Activated naive CD4-positive, alpha-beta T cell treated with anti-CD3 and anti-CD28 coated beads, Interleukin-2, amount 50 U/mL, for 24 hours (primary cell): ENCODE measurements around the gene HJURP.
"Not testable (repeated sequence)": the region's sequence is repeated elsewhere in the genome, so short reads cannot be mapped to it uniquely, and the experiment has no call there.

Experiments used
- H3K27ac Mint-ChIP-seq: one replicate; pipeline ENCODE4 v1.8.0; 2021; ENCODE audit warnings: mild to moderate bottlenecking, mixed read lengths
- H3K27me3 Mint-ChIP-seq: one replicate; pipeline ENCODE4 v1.8.0; 2021; ENCODE audit warnings: mixed read lengths
- H3K36me3 Mint-ChIP-seq: one replicate; pipeline ENCODE4 v1.8.0; 2021; ENCODE audit warnings: mixed read lengths
- H3K4me1 Mint-ChIP-seq: one replicate; pipeline ENCODE4 v1.8.0; 2021; ENCODE audit warnings: mixed read lengths
- H3K4me3 Mint-ChIP-seq: one replicate; pipeline ENCODE4 v1.8.0; 2021; ENCODE audit warnings: mild to moderate bottlenecking, mixed read lengths
- H3K9me3 Mint-ChIP-seq: one replicate; pipeline ENCODE4 v1.8.0; 2021; ENCODE audit warnings: mixed read lengths

The HJURP gene, protein sequence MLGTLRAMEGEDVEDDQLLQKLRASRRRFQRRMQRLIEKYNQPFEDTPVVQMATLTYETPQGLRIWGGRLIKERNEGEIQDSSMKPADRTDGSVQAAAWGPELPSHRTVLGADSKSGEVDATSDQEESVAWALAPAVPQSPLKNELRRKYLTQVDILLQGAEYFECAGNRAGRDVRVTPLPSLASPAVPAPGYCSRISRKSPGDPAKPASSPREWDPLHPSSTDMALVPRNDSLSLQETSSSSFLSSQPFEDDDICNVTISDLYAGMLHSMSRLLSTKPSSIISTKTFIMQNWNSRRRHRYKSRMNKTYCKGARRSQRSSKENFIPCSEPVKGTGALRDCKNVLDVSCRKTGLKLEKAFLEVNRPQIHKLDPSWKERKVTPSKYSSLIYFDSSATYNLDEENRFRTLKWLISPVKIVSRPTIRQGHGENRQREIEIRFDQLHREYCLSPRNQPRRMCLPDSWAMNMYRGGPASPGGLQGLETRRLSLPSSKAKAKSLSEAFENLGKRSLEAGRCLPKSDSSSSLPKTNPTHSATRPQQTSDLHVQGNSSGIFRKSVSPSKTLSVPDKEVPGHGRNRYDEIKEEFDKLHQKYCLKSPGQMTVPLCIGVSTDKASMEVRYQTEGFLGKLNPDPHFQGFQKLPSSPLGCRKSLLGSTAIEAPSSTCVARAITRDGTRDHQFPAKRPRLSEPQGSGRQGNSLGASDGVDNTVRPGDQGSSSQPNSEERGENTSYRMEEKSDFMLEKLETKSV

DNA sequence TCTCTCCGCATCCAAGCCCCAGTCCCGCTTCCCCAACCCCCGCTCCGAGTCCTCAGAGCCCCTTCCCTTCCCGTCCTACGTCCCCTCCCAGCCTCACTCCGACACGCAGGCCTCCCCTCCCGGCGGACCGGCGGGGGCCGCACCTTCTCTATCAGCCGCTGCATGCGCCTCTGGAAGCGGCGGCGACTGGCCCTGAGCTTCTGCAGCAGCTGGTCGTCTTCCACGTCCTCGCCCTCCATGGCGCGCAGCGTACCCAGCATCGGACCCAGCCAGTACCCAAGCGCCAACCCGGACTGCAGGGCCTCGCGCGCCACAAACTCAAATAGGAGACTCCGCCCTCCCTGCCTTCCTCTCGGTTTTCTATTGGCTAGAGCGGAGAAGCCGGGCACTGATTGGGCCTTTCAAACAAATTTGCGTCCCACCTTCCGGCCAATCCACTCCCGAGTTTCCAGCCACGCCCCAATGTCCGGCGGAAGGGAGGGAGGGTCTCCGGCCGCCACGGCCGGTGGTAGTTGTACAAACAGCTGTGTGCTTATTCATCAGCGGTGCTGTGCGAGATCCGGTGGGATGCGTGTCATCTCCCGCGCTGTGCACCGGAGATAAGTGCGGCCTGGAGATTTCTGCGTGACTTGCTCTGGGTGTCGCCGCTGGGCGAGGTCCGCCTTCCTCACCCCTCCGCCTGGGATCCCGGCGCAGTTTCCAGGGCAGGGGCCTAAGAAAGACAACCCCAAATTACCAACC, at the start of gene HJURP:
Gene HJURP (minus strand): TSS at position 295 of the 741 bp plus-strand sequence. CDS start 35 bp downstream, at position 260.
- peaks cover 3% of the 10 kb centered on the region for H3K27me3 Mint-ChIP-seq
- H3K4me3 Mint-ChIP-seq: peak within 1 kb of the TSS; percentile 95
- H3K4me1 Mint-ChIP-seq: peaks cover 17% of the 10 kb centered on the region
- no peaks in the 10 kb centered on the region for H3K36me3 Mint-ChIP-seq
- no peaks in the 10 kb centered on the region for H3K9me3 Mint-ChIP-seq
- H3K27ac Mint-ChIP-seq: peak within 1 kb of the TSS; percentile 24

- Mint-ChIP-seq H3K9me3 (no peaks in the 10 kb centered on the region), H3K36me3 (peaks cover 2% of the 10 kb centered on the region), H3K4me1 (peaks cover 19% of the 10 kb centered on the region), H3K27me3 (peaks cover 5% of the 10 kb centered on the region), H3K4me3 (no peak overlapping the region), H3K27ac (no peak overlapping the region)
Measured at GRCh38 chr2:233901884-233902283, 47.5 kb upstream of the HJURP start.

GRCh38 chr2:233901367-233901766, 47.0 kb upstream of the HJURP start:
- Mint-ChIP-seq H3K4me1 (peaks cover 19% of the 10 kb centered on the region), H3K4me3 (no peak overlapping the region), H3K27me3 (peaks cover 4% of the 10 kb centered on the region), H3K36me3 (peaks cover 2% of the 10 kb centered on the region), H3K9me3 (no peaks in the 10 kb centered on the region), H3K27ac (no peak overlapping the region)

DNA sequence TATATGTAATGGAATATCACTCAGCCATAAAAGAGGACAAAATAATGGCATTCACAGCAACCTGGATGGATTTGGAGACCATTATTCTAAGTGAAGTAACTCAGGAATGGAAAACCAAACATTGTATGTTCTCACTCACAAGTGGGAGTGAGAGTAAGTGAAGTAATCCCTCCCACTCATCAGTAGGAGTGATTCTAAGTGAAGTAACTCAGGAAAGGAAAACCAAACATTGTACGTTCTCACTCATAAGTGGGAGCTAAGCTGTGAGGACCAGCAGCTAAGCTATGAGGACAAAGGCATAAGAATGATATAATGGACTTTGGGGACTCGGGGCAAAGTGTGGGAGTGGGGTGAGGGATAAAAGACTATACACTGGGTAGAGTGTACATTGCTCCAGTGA, 41.9 kb upstream of the HJURP start:
- not testable (repeated sequence) for H3K27me3 Mint-ChIP-seq, H3K9me3 Mint-ChIP-seq, H3K27ac Mint-ChIP-seq, H3K4me3 Mint-ChIP-seq, H3K36me3 Mint-ChIP-seq
- H3K4me1 Mint-ChIP-seq: peaks cover 19% of the 10 kb centered on the region

- Mint-ChIP-seq H3K9me3 (no peaks in the 10 kb centered on the region), H3K4me3 (no peak overlapping the region), H3K27ac (no peak overlapping the region), H3K36me3 (no peaks in the 10 kb centered on the region), H3K27me3 (peaks cover 12% of the 10 kb centered on the region), H3K4me1 (no peaks in the 10 kb centered on the region)
Measured at GRCh38 chr2:233892793-233893192, 38.5 kb upstream of the HJURP start.

- H3K36me3 Mint-ChIP-seq: peaks cover 10% of the 10 kb centered on the region
- H3K27me3 Mint-ChIP-seq: peaks cover 31% of the 10 kb centered on the region
- no peaks in the 10 kb centered on the region for H3K4me1 Mint-ChIP-seq
- H3K27ac Mint-ChIP-seq: no peak overlapping the region
- H3K4me3 Mint-ChIP-seq: no peak overlapping the region
- peaks cover 32% of the 10 kb centered on the region for H3K9me3 Mint-ChIP-seq
Measured at GRCh38 chr2:233882353-233882752, 28.0 kb upstream of the HJURP start.

GRCh38 chr2:233872125-233872524, 17.8 kb upstream of the HJURP start:
- H3K4me1 Mint-ChIP-seq, H3K4me3 Mint-ChIP-seq, H3K27ac Mint-ChIP-seq: not testable (repeated sequence)
- peaks cover 12% of the 10 kb centered on the region for H3K36me3 Mint-ChIP-seq
- peaks cover 13% of the 10 kb centered on the region for H3K9me3 Mint-ChIP-seq
- peaks cover 23% of the 10 kb centered on the region for H3K27me3 Mint-ChIP-seq

DNA sequence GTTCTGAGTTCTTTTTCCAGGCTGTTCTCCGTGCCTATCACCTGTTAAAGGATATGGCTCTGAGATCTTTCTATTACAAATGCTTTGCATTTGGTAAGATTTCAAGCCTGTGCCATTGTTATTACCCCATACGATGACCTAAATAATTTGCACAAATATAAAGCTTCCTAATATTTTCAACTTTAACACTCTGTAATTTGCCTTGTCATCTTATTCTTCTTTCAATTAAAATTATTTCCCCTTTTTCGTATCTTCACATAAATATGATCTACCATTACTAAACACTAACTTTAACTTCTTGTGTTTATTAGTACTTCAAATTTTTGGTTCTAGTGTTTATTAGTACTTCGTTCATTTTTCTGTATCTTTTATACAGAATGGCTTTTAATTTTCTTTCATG, 17.1 kb upstream of the HJURP start:
- Mint-ChIP-seq H3K27me3 (peaks cover 23% of the 10 kb centered on the region), H3K4me1 (peaks cover 8% of the 10 kb centered on the region), H3K27ac (peak overlapping the region; percentile 30), H3K9me3 (peaks cover 13% of the 10 kb centered on the region), H3K36me3 (peaks cover 12% of the 10 kb centered on the region), H3K4me3 (no peak overlapping the region)

GRCh38 chr2:233867993-233868532, 13.7 kb upstream of the HJURP start, which contains the start of gene MSL3B:
MSL3B (minus strand) TSS chr2:233868386.
- peaks cover 17% of the 10 kb centered on the region for H3K27me3 Mint-ChIP-seq
- H3K4me1 Mint-ChIP-seq: peaks cover 8% of the 10 kb centered on the region
- H3K36me3 Mint-ChIP-seq: peaks cover 11% of the 10 kb centered on the region
- H3K4me3 Mint-ChIP-seq: peak within 1 kb of the TSS; percentile 94
- H3K27ac Mint-ChIP-seq: peak within 1 kb of the TSS; percentile 87
- H3K9me3 Mint-ChIP-seq: peaks cover 13% of the 10 kb centered on the region

GRCh38 chr2:233866479-233866878, 12.1 kb upstream of the HJURP start:
- Mint-ChIP-seq H3K9me3 (peaks cover 7% of the 10 kb centered on the region), H3K4me3 (no peak overlapping the region)

DNA sequence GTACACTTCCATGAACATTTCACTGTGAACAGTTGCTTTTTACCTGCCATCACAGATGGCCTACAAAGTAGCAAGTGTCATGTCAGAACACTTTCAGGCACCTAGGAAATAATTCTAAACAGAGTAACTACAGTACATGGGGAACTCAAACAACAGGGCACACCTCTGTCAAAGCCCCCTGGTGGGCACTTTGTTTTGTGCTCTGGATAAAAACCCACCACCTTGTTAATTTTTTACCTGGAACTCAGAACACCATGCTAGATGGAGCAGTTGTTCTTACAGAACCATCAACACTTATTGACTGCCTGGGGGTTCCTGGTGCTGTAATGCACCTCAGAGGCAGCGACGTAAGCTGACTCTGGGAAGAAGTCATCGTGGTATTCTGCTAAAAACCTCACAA, 11.5 kb upstream of the HJURP start:
- Mint-ChIP-seq H3K27ac (no peak overlapping the region), H3K4me3 (no peak overlapping the region), H3K27me3 (peaks cover 8% of the 10 kb centered on the region), H3K36me3 (peaks cover 13% of the 10 kb centered on the region), H3K4me1 (peaks cover 8% of the 10 kb centered on the region), H3K9me3 (peaks cover 6% of the 10 kb centered on the region)

More at GRCh38 chr2:233866479-233866878, 12.1 kb upstream of the HJURP start:
- H3K4me1 Mint-ChIP-seq: peaks cover 8% of the 10 kb centered on the region
- peaks cover 13% of the 10 kb centered on the region for H3K36me3 Mint-ChIP-seq
- no peak overlapping the region for H3K27ac Mint-ChIP-seq
- peaks cover 11% of the 10 kb centered on the region for H3K27me3 Mint-ChIP-seq

- no peaks in the 10 kb centered on the region for H3K9me3 Mint-ChIP-seq
- peaks cover 6% of the 10 kb centered on the region for H3K36me3 Mint-ChIP-seq
- peaks cover 1% of the 10 kb centered on the region for H3K27me3 Mint-ChIP-seq
- H3K27ac Mint-ChIP-seq: no peak overlapping the region
- H3K4me3 Mint-ChIP-seq: no peak overlapping the region
- no peaks in the 10 kb centered on the region for H3K4me1 Mint-ChIP-seq
Measured at GRCh38 chr2:233862261-233862768, 8.0 kb upstream of the HJURP start.

DNA sequence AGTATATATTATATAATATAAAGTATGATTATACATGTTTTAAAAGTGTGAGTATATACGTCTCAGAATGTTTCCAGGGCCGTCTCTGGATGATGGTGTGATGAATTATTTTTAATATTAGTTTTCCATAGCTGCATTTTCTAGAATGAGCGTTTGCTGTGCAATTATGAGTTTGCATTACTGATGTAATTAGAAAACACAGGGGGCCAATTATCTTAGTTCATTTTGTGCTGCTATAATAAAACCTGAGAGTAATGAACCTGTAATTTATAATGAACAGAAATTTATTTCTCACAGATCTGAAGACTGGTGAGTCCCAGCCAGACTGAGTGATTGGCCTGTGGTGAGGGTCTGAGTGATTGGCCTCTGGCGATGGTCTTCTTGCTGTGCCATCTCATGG, 4.0 kb upstream of the HJURP start:
- Mint-ChIP-seq H3K36me3 (peaks cover 5% of the 10 kb centered on the region), H3K27me3 (peaks cover 3% of the 10 kb centered on the region), H3K27ac (peak overlapping the region; percentile 23), H3K9me3 (no peaks in the 10 kb centered on the region), H3K4me1 (peaks cover 17% of the 10 kb centered on the region), H3K4me3 (no peak overlapping the region)

GRCh38 chr2:233857511-233858141, 3.3 kb upstream of the HJURP start:
- no peak overlapping the region for H3K4me3 Mint-ChIP-seq
- H3K27me3 Mint-ChIP-seq: peaks cover 3% of the 10 kb centered on the region
- H3K4me1 Mint-ChIP-seq: peaks cover 17% of the 10 kb centered on the region
- H3K9me3 Mint-ChIP-seq: no peaks in the 10 kb centered on the region
- peaks cover 4% of the 10 kb centered on the region for H3K36me3 Mint-ChIP-seq
- no peak overlapping the region for H3K27ac Mint-ChIP-seq

DNA sequence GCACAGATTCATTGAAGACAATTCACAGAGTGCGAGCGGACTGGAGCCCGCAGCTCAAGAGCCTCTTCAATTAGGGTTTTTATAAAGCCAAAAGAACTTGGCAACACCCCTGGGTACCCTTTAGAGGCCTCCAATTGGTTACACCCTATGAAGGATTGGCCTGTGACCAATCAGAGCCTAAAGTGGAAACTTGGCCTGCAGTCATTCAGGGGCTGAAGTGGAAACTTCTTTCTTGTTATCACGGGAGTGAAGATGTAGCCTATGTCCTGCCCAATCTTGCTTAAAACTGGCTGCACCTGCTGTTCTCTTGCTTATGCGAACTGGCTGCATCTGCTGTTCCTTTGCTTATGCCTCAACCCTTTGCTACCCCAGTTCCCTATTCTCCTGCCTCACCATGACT, 1.8 kb upstream of the HJURP start:
- Mint-ChIP-seq H3K27ac (no peak overlapping the region), H3K27me3 (peaks cover 3% of the 10 kb centered on the region), H3K36me3 (no peaks in the 10 kb centered on the region), H3K4me3 (no peak overlapping the region), H3K4me1 (peaks cover 17% of the 10 kb centered on the region), H3K9me3 (no peaks in the 10 kb centered on the region)
